ENCODE measurements around the gene MEMO1. TPM values are rescaled to one million over a fixed set of nuclear protein-coding genes. Genes with fewer than 3 reads are reported as not detected.

MEMO1 gene
- total and polyA plus RNA-seq, 2 of the 4 experiments (the other 2 are of a cell fraction), result 23.7 to 49.7 TPM

GRCh38 chr2:32039447-32040219 is 28.8 kb upstream of the MEMO1 start, which contains the start of gene DPY30:
DPY30 (minus strand) TSS chr2:32039805; CDS start chr2:32039456, 349 bp downstream.
- peak within 1 kb of the TSS; percentile 96 for H2AFZ ChIP-seq (replicated peaks; ENCODE audit: low read length, poor library complexity)
- H2AK5ac ChIP-seq (ENCODE audit: low read depth, low read length), result peak within 1 kb of the TSS; percentile 10; the same call in 1 of the 2 replicates
- peaks cover 2% of the 10 kb centered on the region; the same call in 1 of the 2 replicates for H3K36me3 ChIP-seq (ENCODE audit: control insufficient read depth, insufficient read depth, low read length)
- no peaks in the 10 kb centered on the region for H3K9me3 ChIP-seq (ENCODE audit: control insufficient read depth, insufficient read depth, low read length)
- no peaks in the 10 kb centered on the region for H3K27me3 ChIP-seq (ENCODE audit: control insufficient read depth, insufficient read depth, low read length)
- H3K9me1 ChIP-seq (ENCODE audit: insufficient read depth, low read length), result no peaks in the 10 kb centered on the region
- no peaks in the 10 kb centered on the region for H4K20me1 ChIP-seq (ENCODE audit: insufficient read depth, low read length)
- H4K5ac ChIP-seq (ENCODE audit: low read depth, low read length), result peak within 1 kb of the TSS; percentile 68
- peak; percentile 98 for ATAC-seq (ENCODE audit: low read depth)
- peak within 1 kb of the TSS; percentile 83 for H4K91ac ChIP-seq (ENCODE audit: insufficient read depth, low read depth, low read length)
- CTCF ChIA-PET, result interaction anchor here (1.5 kb wide), 1 partner anchor 16 kb away, joined by 6 read pairs; no protein-coding TSS in a partner anchor
- peaks cover 9 to 17% of the 10 kb centered on the region in 2 experiments for H3K79me1 ChIP-seq (ENCODE audit: low read depth in 1 of 2, low read length in 2 of 2)
- peak; percentile 92 for DNase-seq
- H2BK120ac ChIP-seq (ENCODE audit: low read depth, low read length), result 0 out of 2 replicates have a peak within 1 kb of the TSS, but pooled peaks have one; percentile 26
- 0% methylated on average over 13 of the region's 43 CpGs; no CpG with 5 or more reads in 1 of the 2 experiments for WGBS, 2 experiments (ENCODE audit: extremely low coverage in 2 of 2, insufficient read length in 1 of 2)
- peaks cover 2% of the 10 kb centered on the region; the same call in 1 of the 2 replicates for H3K4me1 ChIP-seq (ENCODE audit: control insufficient read depth, insufficient read depth, low read length)
- H3K14ac ChIP-seq (replicated peaks; ENCODE audit: low read depth, low read length), result peak within 1 kb of the TSS; percentile 85
- H3K4me2 ChIP-seq (ENCODE audit: low read depth, low read length), result peak within 1 kb of the TSS; percentile 82
- dilution Hi-C loops (cut with HindIII; ENCODE audit: low sequenced_read_pairs, unreplicated experiment), result no loop called here
- H3K4me3 ChIP-seq (ENCODE audit: insufficient read depth, low read depth, low read length), result peak within 1 kb of the TSS; percentile 82
- H3K9ac ChIP-seq (ENCODE audit: low read depth, low read length), result peak within 1 kb of the TSS; percentile 83
- peak within 1 kb of the TSS; percentile 57 for H2BK5ac ChIP-seq (ENCODE audit: low read depth, low read length, poor library complexity, severe bottlenecking)
- BruUV-seq (replicated peaks), result no TSS peak
- peak within 1 kb of the TSS; percentile 65; the same call in 1 of the 2 replicates for H3K23ac ChIP-seq (ENCODE audit: low read depth, low read length)
- no peak for TF ChIP-seq FOS (IDR thresholded peaks at IDR 0.05; ENCODE audit: low read depth, low read length)
- TF ChIP-seq BHLHE40 (IDR thresholded peaks at IDR 0.05; ENCODE audit: low read depth, low read length), result no peak
- TF ChIP-seq RFX5 (IDR thresholded peaks at IDR 0.05; ENCODE audit: low read depth, low read length), result no peak
- TF ChIP-seq, protein P1, sequence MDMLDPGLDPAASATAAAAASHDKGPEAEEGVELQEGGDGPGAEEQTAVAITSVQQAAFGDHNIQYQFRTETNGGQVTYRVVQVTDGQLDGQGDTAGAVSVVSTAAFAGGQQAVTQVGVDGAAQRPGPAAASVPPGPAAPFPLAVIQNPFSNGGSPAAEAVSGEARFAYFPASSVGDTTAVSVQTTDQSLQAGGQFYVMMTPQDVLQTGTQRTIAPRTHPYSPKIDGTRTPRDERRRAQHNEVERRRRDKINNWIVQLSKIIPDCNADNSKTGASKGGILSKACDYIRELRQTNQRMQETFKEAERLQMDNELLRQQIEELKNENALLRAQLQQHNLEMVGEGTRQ (IDR thresholded peaks at IDR 0.05; ENCODE audit: low read depth, low read length), result no peak
- TF ChIP-seq ELK1 (IDR thresholded peaks at IDR 0.05; ENCODE audit: borderline replicate concordance, low read depth, low read length), result no peak
- TF ChIP-seq, protein P2, sequence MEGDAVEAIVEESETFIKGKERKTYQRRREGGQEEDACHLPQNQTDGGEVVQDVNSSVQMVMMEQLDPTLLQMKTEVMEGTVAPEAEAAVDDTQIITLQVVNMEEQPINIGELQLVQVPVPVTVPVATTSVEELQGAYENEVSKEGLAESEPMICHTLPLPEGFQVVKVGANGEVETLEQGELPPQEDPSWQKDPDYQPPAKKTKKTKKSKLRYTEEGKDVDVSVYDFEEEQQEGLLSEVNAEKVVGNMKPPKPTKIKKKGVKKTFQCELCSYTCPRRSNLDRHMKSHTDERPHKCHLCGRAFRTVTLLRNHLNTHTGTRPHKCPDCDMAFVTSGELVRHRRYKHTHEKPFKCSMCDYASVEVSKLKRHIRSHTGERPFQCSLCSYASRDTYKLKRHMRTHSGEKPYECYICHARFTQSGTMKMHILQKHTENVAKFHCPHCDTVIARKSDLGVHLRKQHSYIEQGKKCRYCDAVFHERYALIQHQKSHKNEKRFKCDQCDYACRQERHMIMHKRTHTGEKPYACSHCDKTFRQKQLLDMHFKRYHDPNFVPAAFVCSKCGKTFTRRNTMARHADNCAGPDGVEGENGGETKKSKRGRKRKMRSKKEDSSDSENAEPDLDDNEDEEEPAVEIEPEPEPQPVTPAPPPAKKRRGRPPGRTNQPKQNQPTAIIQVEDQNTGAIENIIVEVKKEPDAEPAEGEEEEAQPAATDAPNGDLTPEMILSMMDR (conservative IDR thresholded peaks at IDR 0.05; ENCODE audit: low read depth, low read length), result no peak
- no peak for TF ChIP-seq MAZ (IDR thresholded peaks at IDR 0.05; ENCODE audit: borderline replicate concordance, low read depth, low read length)
- TF ChIP-seq RAD21 (IDR thresholded peaks at IDR 0.05; ENCODE audit: low read length), result peak; percentile 26
- no peak for TF ChIP-seq SMC3 (IDR thresholded peaks at IDR 0.05; ENCODE audit: low read depth, low read length)
- peak; percentile 69; the same call in 1 of the 2 replicates for TF ChIP-seq POLR2A (IDR thresholded peaks at IDR 0.05; ENCODE audit: low read depth, low read length)
- TF ChIP-seq MXI1 (IDR thresholded peaks at IDR 0.05; ENCODE audit: borderline replicate concordance, low read depth, low read length), result peak; percentile 62; the same call in 1 of the 2 replicates
- peak within 1 kb of the TSS; percentile 58 to 97 for H4K8ac ChIP-seq (ENCODE audit: low read depth in 2 of 2, low read length in 2 of 2)
- peak within 1 kb of the TSS; percentile 57 for H3K27ac ChIP-seq (ENCODE audit: insufficient read depth, low read length)
- peak within 1 kb of the TSS; percentile 69 for H2AK9ac ChIP-seq (replicated peaks; ENCODE audit: low read depth, low read length, poor library complexity)
- H2BK20ac ChIP-seq (ENCODE audit: low read depth, low read length), result no peak within 1 kb of the TSS
- in situ Hi-C loops (cut with MboI; ENCODE audit: low sequenced_read_pairs), result no loop called here
- intact Hi-C loops (cut with micrococcal nuclease), result loop anchor here (2.0 kb wide), 1 partner anchor 23 kb away; the partner anchor contains the start of gene SPAST
- POLR2A ChIA-PET (ENCODE audit: unreplicated experiment), result no interaction called here
- H3K56ac ChIP-seq (ENCODE audit: extremely low read depth, insufficient read depth, low read length), result peak within 1 kb of the TSS; percentile 42
- no peak within 1 kb of the TSS for H2BK15ac ChIP-seq (ENCODE audit: low read depth, low read length)
- peak within 1 kb of the TSS; percentile 84 for H3K4ac ChIP-seq (ENCODE audit: low read depth, low read length)
- 0 out of 2 replicates have a peak within 1 kb of the TSS, but pooled peaks have one; percentile 1 for H3K18ac ChIP-seq (ENCODE audit: low read depth, low read length)

Measured in IMR-90 (cell line).